ENCODE measurements around the gene WDR62. TPM values are rescaled to one million over a fixed set of nuclear protein-coding genes. Genes with fewer than 3 reads are reported as not detected.

The WDR62 gene
- total RNA-seq, 1 experiment from 2014 or later = 14.0 TPM

- ChIA-PET POLR2A (ENCODE audit: unreplicated experiment) (interaction anchor here (0.6 to 1.0 kb wide), 3 partner anchors 13 to 284 kb away, joined by 3 to 5 read pairs (median 4); no protein-coding TSS in a partner anchor), CTCF (interaction anchor here (1.4 kb wide), 1 partner anchor 12 kb away, joined by 4 read pairs; no protein-coding TSS in a partner anchor)
- 0 out of 2 replicates have a peak overlapping the region, but pooled peaks have one; percentile 36 for H2AFZ ChIP-seq
- DNase-seq = peak; percentile 19 to 42
- H3K4me3 ChIP-seq = peak overlapping the region; percentile 98
- TF ChIP-seq EZH2 (IDR thresholded peaks at IDR 0.05; ENCODE audit: low read depth) (no peak), CTCF (conservative IDR thresholded peaks at IDR 0.05) (no peak)
- BruUV-seq (replicated peaks) = TSS peak; percentile 89
- no peaks in the 10 kb centered on the region for H3K9me3 ChIP-seq (ENCODE audit: insufficient read depth, low read depth)
- intact Hi-C loops (cut with micrococcal nuclease; ENCODE audit: unreplicated experiment) = no loop called here
- no peaks in the 10 kb centered on the region for H3K27me3 ChIP-seq (ENCODE audit: insufficient read depth, low read depth)
- peak overlapping the region; percentile 77 for H3K4me2 ChIP-seq
- peaks cover 30% of the 10 kb centered on the region for H4K20me1 ChIP-seq (ENCODE audit: insufficient read depth)
- H3K9me2 ChIP-seq (ENCODE audit: insufficient read depth) = no peaks in the 10 kb centered on the region
- H3F3A ChIP-seq (ENCODE audit: insufficient read depth, low read depth) = peaks cover 62% of the 10 kb centered on the region
- peak overlapping the region; percentile 96 for H3K27ac ChIP-seq
- H3K4me1 ChIP-seq (replicated peaks; ENCODE audit: insufficient read depth) = peaks cover 44% of the 10 kb centered on the region
- peaks cover 28% of the 10 kb centered on the region for H3K36me3 ChIP-seq (ENCODE audit: low read depth)
- peaks cover 43% of the 10 kb centered on the region for H3K79me2 ChIP-seq (ENCODE audit: low read depth)
Observed at GRCh38 chr19:36140304-36141038, 85.8 kb downstream of the WDR62 start.

- H3K9me2 ChIP-seq (ENCODE audit: insufficient read depth) = no peaks in the 10 kb centered on the region
- peaks cover 43% of the 10 kb centered on the region for H3K79me2 ChIP-seq (ENCODE audit: low read depth)
- peaks cover 36% of the 10 kb centered on the region for H3K36me3 ChIP-seq (ENCODE audit: low read depth)
- intact Hi-C loops (cut with micrococcal nuclease; ENCODE audit: unreplicated experiment) = no loop called here
- TF ChIP-seq EZH2 (IDR thresholded peaks at IDR 0.05; ENCODE audit: low read depth) (no peak), CTCF (conservative IDR thresholded peaks at IDR 0.05) (no peak)
- no TSS peak for BruUV-seq (replicated peaks)
- H3K27me3 ChIP-seq (ENCODE audit: insufficient read depth, low read depth) = no peaks in the 10 kb centered on the region
- peaks cover 32% of the 10 kb centered on the region for H4K20me1 ChIP-seq (ENCODE audit: insufficient read depth)
- H3F3A ChIP-seq (ENCODE audit: insufficient read depth, low read depth) = peaks cover 56% of the 10 kb centered on the region
- no peaks in the 10 kb centered on the region for H3K9me3 ChIP-seq (ENCODE audit: insufficient read depth, low read depth)
- peaks cover 36% of the 10 kb centered on the region for H3K4me1 ChIP-seq (replicated peaks; ENCODE audit: insufficient read depth)
- peak overlapping the region; percentile 88 for H3K4me2 ChIP-seq
- ChIA-PET POLR2A (ENCODE audit: unreplicated experiment) (no interaction called here), CTCF (no interaction called here)
- H3K27ac ChIP-seq = no peak overlapping the region; the same call in none of the 2 replicates
- peak overlapping the region; percentile 98 for H3K4me3 ChIP-seq
- peak; percentile 81 to 93 for DNase-seq
- no peak overlapping the region for H2AFZ ChIP-seq
Observed at GRCh38 chr19:36141039-36141927, 86.6 kb downstream of the WDR62 start.

- Histone ChIP-seq H3F3A (ENCODE audit: insufficient read depth, low read depth) (peaks cover 58% of the 10 kb centered on the region), H3K4me2 (peak overlapping the region; percentile 88), H3K27me3 (ENCODE audit: insufficient read depth, low read depth) (no peaks in the 10 kb centered on the region), H4K20me1 (ENCODE audit: insufficient read depth) (peaks cover 32% of the 10 kb centered on the region), H3K4me1 (replicated peaks; ENCODE audit: insufficient read depth) (peaks cover 31% of the 10 kb centered on the region), H3K9me2 (ENCODE audit: insufficient read depth) (no peaks in the 10 kb centered on the region), H3K27ac (no peak overlapping the region), H3K36me3 (ENCODE audit: low read depth) (peaks cover 44% of the 10 kb centered on the region), H3K79me2 (ENCODE audit: low read depth) (peaks cover 43% of the 10 kb centered on the region), H2AFZ (no peak overlapping the region), H3K4me3 (no peak overlapping the region), H3K9me3 (ENCODE audit: insufficient read depth, low read depth) (no peaks in the 10 kb centered on the region)
- POLR2A ChIA-PET (ENCODE audit: unreplicated experiment) = no interaction called here
- CTCF ChIA-PET = no interaction called here
- no TSS peak for BruUV-seq (replicated peaks)
- intact Hi-C loops (cut with micrococcal nuclease; ENCODE audit: unreplicated experiment) = no loop called here
- no peak for TF ChIP-seq EZH2 (IDR thresholded peaks at IDR 0.05; ENCODE audit: low read depth)
- no peak for TF ChIP-seq CTCF (conservative IDR thresholded peaks at IDR 0.05)
- no peak for DNase-seq
Observed at GRCh38 chr19:36142046-36142445, 87.3 kb downstream of the WDR62 start.

Data from PC-9 (cell line).